SH-SY5Y (cell line): ENCODE measurements around the gene TPX2.

Experiments
- GATA2 ChIP-seq: IDR thresholded peaks from 2 replicates; pipeline ENCODE4 v1.6.1; 2011; ENCODE audit warnings: mild to moderate bottlenecking, low read depth, low read length
- GATA3 ChIP-seq: IDR thresholded peaks from 2 replicates; pipeline ENCODE4 v1.6.1; 2011; ENCODE audit warnings: low read depth, mild to moderate bottlenecking, low read length, moderate library complexity

The TPX2 gene

GRCh38 chr20:31721408-31722256, 17.5 kb upstream of the TPX2 start:
- TF ChIP-seq GATA3, result no peak
- no peak; the same call in 1 of the 2 replicates for TF ChIP-seq GATA2

GRCh38 chr20:31722257-31723068, 16.6 kb upstream of the TPX2 start, which contains the start of gene BCL2L1:
Gene BCL2L1 (minus strand): TSS chr20:31722868. CDS start chr20:31722218, 650 bp downstream.
- TF ChIP-seq GATA2 (peak; percentile 47; the same call in 1 of the 2 replicates), GATA3 (no peak; the same call in 1 of the 2 replicates)

- no peak for TF ChIP-seq GATA2
- no peak for TF ChIP-seq GATA3
Measured at GRCh38 chr20:31723069-31723318, 16.1 kb upstream of the TPX2 start.

- no peak; the same call in 1 of the 2 replicates for TF ChIP-seq GATA2
- TF ChIP-seq GATA3, result no peak
Measured at GRCh38 chr20:31723319-31724078, 15.6 kb upstream of the TPX2 start.

GRCh38 chr20:31731321-31731717, 7.8 kb upstream of the TPX2 start:
- TF ChIP-seq GATA2, result no peak
- no peak for TF ChIP-seq GATA3

GRCh38 chr20:31739550-31739977, 474 bp downstream of the TPX2 start:
- no peak for TF ChIP-seq GATA3
- TF ChIP-seq GATA2, result no peak

- TF ChIP-seq GATA3 (no peak), GATA2 (no peak)
Measured at GRCh38 chr20:31740208-31740607, 1.1 kb downstream of the TPX2 start.

GRCh38 chr20:31740656-31741323, 1.7 kb downstream of the TPX2 start:
- TF ChIP-seq GATA2 (no peak), GATA3 (no peak)

GRCh38 chr20:31746068-31746878, 7.2 kb downstream of the TPX2 start:
- TF ChIP-seq GATA3 (no peak), GATA2 (no peak)

GRCh38 chr20:31747640-31748039, 8.6 kb downstream of the TPX2 start:
- TF ChIP-seq GATA3 (no peak), GATA2 (peak; percentile 33; the same call in 1 of the 2 replicates)

- TF ChIP-seq GATA2 (no peak), GATA3 (no peak)
Measured at GRCh38 chr20:31749223-31749622, 10.1 kb downstream of the TPX2 start.

- TF ChIP-seq GATA3, result no peak
- no peak for TF ChIP-seq GATA2
Measured at GRCh38 chr20:31751126-31751525, 12.0 kb downstream of the TPX2 start.

- TF ChIP-seq GATA2, result no peak
- TF ChIP-seq GATA3, result no peak
Measured at GRCh38 chr20:31757254-31757653, 18.2 kb downstream of the TPX2 start.

GRCh38 chr20:31758521-31758920, 19.4 kb downstream of the TPX2 start:
- TF ChIP-seq GATA3 (no peak), GATA2 (no peak)
